Kidney capillary endothelial cell (primary cell): Measurements from ENCODE around the gene FAM171A2.

Experiments
- DNase-seq: peaks from one replicate; pipeline ENCODE4 v3.0.0-alpha.2; 2018; ENCODE audit warnings: low spot score

Gene FAM171A2

GRCh38 chr17:44321246-44322120, 42.2 kb downstream of the FAM171A2 start:
- DNase-seq, result no peak

- no peak for DNase-seq
Measured at GRCh38 chr17:44320066-44320465, 43.6 kb downstream of the FAM171A2 start.

- no peak for DNase-seq
Measured at GRCh38 chr17:44318077-44318892, 45.4 kb downstream of the FAM171A2 start.

GRCh38 chr17:44317545-44317944, 46.1 kb downstream of the FAM171A2 start:
- no peak for DNase-seq

GRCh38 chr17:44315760-44316731, 47.6 kb downstream of the FAM171A2 start:
- no peak for DNase-seq

- DNase-seq, result no peak
Measured at GRCh38 chr17:44314869-44315661, 48.6 kb downstream of the FAM171A2 start.

- no peak for DNase-seq
Measured at GRCh38 chr17:44314524-44314868, 49.2 kb downstream of the FAM171A2 start.

- DNase-seq, result no peak
Measured at GRCh38 chr17:44314031-44314430, 49.6 kb downstream of the FAM171A2 start.

GRCh38 chr17:44312396-44313104, 51.1 kb downstream of the FAM171A2 start:
- DNase-seq, result no peak

- no peak for DNase-seq
Measured at GRCh38 chr17:44311562-44312181, 52.0 kb downstream of the FAM171A2 start.

GRCh38 chr17:44310609-44311376, 52.9 kb downstream of the FAM171A2 start:
- no peak for DNase-seq

- no peak for DNase-seq
Measured at GRCh38 chr17:44310188-44310587, 53.5 kb downstream of the FAM171A2 start.

- DNase-seq, result no peak
Measured at GRCh38 chr17:44309472-44309871, 54.2 kb downstream of the FAM171A2 start.

GRCh38 chr17:44308865-44309264, 54.8 kb downstream of the FAM171A2 start:
- no peak for DNase-seq

- peak; percentile 74 for DNase-seq
Measured at GRCh38 chr17:44308320-44308818, 55.3 kb downstream of the FAM171A2 start, which contains the start of gene RUNDC3A. Gene RUNDC3A (plus strand): TSS chr17:44308601. CDS start chr17:44308833, 232 bp downstream.

- no peak for DNase-seq
Measured at GRCh38 chr17:44307387-44308186, 56.1 kb downstream of the FAM171A2 start.

- no peak for DNase-seq
Measured at GRCh38 chr17:44304651-44305050, 59.0 kb downstream of the FAM171A2 start.
